ENCODE data around the gene ZC3H18.

The ZC3H18 gene

DNA sequence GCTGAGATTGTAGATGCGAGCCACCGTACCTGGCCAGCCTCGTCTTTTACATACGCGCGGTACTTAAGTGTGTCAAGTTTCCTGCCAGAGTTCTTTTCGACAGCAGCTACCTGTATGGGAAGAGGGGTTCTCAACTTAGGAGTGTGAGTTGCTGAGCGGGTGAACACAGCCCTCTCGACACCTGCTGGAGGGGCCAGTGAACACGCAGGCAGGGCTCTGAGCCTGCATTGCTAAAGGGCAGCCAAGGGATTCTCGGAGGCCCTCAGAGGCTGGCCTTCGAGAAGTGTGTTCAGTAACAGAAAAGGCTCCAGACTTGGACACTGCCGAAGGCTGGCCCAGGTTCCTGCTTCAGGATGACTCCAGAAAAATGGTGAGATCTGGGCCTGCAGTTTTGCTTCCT, 6.1 kb downstream of the ZC3H18 start:
- no peak overlapping the region for H3K27ac ChIP-seq
- DNase-seq (ENCODE audit: low read depth, low spot score): no peak

DNA sequence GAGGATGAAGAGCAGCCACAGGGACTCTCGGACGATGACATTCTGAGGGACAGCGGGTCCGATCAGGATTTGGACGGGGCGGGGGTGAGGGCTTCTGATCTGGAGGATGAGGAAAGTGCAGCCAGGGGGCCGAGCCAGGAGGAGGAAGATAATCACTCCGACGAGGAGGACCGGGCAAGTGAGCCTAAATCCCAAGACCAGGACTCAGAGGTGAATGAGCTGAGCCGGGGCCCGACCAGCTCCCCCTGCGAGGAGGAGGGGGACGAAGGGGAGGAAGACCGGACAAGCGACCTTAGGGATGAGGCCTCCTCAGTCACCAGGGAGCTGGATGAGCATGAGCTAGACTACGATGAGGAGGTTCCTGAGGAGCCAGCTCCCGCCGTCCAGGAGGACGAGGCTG, 7.0 kb downstream of the ZC3H18 start:
- no peak for DNase-seq (ENCODE audit: low read depth, low spot score)
- no peak overlapping the region for H3K27ac ChIP-seq

DNA sequence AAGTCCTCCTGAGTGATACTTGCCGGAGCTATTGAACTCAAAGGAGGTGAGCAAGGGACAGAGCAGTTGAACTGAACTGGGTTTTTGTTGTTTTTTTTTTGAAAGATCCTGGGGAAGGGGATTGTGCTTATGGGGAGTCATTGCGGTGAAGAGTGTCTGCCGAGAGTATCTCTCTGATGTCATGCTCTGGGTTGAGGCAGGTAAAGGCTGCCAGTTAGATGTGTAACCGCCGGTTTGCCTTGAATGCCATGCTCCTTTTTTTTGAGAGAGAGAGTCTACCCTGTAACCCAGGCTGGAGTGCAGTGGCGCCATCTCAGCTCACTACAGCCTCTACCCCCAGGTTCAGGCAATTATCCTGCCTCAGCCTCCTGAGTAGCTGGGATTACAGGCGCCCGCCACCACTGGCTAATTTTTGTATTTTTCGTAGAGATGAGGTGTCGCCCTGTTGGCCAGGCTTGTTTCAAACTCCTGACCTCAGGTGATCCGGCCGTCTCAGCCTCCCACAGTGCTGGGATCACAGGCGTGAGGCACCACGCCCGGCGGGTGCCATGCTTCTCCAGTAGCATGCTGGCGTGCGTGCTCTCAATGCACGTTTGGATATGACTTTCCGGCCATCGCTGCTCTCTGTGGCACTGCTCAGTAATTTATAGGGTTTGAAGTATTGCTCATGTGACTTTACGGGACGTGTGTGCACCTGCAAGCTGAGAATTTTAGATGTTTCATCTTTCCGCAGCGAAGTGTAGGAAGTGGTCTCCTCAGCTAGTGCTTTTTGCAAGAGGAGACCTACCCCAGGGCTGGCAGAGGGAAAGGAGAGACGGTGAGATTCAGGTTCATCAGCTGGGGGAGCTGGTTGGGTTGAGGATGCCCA, 8.5 kb downstream of the ZC3H18 start:
- H3K27ac ChIP-seq: no peak overlapping the region
- no peak for DNase-seq (ENCODE audit: low read depth, low spot score)

DNA sequence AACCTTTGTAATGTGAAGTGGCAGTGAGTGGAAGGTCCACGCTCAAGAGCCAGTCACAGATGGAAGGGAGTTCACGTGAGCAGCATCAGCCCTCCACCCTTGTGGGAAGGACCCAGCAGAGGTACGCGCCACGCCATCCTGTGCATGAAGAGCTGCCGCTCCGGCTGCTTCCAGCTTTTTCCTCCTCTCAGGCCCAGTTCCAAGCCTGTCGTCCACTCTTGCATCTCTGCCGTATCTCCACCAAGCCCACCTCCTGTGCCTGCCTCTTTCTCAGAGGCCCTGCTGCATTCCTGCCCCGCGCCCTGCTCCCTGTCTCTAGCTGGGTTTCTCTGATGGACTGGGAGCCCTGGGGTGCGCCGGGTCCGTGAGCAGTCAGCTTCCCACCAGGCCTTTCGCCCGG, 10.2 kb downstream of the ZC3H18 start:
- no peak overlapping the region for H3K27ac ChIP-seq
- DNase-seq (ENCODE audit: low read depth, low spot score): no peak

DNA sequence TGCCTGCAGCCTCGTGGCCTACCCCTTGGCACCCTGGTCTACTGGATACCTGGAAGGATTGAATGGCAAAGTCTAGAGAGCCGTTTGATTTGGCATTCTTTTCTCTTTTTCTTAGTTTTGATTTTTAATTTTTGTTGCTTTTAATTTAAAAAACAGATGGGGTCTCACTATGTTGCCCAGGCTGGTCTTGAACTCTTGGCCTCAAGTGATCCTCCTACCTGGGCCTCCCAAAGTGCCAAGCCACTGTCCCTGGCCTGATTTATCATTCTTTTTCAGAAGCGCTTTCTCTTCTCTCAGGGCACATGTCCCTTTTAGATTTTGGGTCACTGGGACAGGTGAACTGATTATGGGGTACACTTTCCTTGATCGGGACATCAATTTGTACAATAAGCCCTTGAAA, 10.8 kb downstream of the ZC3H18 start:
- no peak overlapping the region for H3K27ac ChIP-seq
- DNase-seq (ENCODE audit: low read depth, low spot score): no peak

DNA sequence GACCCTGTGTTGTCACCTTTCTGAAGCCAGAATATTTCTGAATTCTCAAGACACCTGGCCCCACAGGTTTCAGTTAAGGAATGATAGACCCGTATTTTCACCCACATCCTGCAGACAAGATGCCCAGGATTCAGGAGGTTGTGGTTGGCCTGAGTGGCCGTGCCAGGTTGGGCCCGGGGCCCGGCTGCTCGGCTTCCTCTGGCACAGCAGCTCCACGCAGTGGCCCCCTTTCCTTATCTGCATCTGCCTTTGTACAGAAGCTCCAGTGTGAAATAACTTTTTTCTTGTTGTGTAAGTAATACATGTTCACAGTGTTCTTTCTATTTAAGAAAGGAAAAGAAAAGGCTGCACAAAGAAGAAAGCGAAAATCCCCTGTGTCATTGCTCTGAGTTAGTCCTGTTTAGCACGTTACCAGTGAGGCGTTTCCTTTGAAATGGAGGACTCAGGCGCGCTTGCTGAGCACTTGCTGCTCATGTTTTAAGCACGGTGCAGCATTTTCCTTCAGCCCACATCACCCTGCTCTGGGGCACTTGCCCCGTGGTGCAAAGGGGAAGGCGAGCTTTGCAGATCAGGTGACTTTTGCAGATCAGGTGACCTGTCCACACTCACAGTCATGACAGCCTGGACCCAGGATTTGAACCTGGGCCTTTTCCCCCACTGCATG, 12.8 kb downstream of the ZC3H18 start:
- no peak for DNase-seq (ENCODE audit: low read depth, low spot score)

DNA sequence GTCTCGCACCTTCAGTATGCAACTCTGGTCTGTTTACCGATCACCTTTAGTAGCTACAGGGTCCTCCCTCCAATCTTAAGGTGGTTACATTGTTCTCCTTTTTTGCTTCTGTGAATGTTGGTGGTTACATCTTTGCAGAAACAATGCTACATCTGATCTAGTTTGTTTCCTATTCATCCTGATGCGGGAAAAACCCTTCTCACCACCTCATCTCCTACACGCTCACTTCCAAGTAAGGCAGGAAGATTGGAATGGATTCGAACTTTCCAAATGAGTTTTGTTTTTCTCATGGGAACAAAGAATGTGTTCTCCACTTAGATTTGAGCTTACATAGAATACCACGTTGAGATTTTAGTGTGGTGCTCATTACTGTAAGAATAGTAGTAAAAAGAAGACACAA, 14.5 kb downstream of the ZC3H18 start:
- no peak for DNase-seq (ENCODE audit: low read depth, low spot score)
- no peak overlapping the region for H3K27ac ChIP-seq

More for the DNA sequence above, 12.8 kb downstream of the ZC3H18 start:
- no peak overlapping the region for H3K27ac ChIP-seq

DNA sequence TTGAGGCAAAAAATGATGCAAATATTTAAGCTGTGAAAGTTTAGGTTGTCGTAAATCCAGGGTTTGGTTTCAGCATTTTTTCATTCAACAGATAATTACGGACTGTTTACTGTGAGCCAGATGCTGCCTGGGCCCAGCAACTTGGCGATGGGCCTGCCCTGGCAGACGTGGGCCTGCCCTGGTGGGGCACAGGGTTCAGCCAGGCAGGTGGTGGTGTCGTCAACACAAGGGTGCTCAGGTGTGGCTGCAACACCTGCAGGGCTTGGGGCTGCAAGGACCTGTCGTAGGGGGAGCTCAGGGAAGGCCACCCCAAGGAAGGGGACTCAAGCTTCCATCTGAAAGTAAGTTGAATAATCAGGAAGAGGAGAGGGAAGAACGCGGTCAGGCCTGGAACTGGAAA, 15.1 kb downstream of the ZC3H18 start:
- DNase-seq (ENCODE audit: low read depth, low spot score): no peak
- no peak overlapping the region for H3K27ac ChIP-seq

DNA sequence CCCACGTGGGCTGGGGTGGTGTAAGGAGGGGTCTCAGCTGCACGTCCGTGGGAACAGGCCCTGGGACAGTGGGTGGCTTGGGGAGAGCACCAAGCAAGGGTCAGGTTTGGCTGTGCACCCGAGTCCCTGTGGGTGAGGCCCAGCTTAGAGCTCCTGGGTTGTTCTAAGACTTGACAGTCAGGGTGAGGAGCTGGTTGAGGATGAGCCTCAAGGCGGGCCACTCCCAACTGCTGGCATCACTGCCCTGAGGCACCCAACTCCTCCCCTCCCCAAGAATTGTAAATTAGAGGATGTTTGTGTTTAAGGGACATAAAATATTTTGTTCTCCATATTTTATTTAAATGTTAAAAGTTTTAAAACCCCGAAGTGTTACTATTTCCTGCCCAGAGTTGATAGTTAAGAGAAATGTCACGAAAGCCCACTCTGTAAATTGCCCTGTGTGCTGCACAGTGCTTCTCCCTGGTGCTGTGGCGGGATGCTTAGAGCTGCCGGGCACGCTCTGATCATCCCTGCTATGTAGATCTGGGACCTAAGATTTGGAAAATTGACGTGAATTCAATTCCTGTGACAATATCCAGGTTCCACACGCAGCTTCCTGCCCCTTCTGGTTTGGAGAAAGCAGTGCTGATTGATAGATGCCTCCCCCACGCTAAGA, 15.9 kb downstream of the ZC3H18 start:
- no peak overlapping the region for H3K27ac ChIP-seq
- DNase-seq (ENCODE audit: low read depth, low spot score): no peak

DNA sequence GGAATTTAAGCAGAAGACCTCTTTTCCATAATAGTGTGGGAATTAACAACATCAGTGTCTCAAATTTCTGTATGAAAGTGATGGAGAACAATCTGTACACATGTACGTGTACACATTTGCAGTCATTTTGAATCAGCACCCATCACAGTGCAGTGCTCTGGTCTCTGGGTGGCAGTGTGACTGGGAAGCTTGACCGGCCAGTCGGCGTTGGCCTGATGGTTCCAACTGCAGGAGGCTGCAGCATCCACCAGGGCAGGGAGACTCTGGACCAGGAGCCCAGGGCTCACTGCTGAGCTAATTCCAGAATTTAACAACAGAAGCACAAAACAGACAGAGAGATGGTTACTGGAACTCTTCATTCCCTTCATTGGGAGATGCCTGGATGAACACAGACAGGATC, 17.9 kb downstream of the ZC3H18 start:
- no peak overlapping the region for H3K27ac ChIP-seq

DNA sequence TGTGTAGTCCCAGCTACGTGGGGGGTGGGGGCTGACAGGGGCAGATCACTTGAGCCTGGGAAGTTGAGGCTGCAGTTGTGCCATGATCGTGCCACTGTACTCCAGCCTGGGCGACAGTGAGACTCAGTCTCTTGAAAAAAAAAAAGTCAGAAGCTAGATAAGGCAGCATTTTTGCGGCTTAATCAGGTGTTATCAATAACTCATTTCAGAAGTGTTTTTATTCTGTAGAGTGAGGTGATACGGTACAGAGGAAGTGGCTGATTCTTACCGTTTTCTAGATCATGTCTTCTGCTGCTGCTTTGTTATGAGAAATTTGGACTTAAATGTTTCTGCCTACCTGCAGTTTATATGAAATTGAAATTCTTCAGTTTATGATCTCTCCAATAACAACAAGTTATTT, 18.6 kb downstream of the ZC3H18 start:
- H3K27ac ChIP-seq: no peak overlapping the region
- no peak for DNase-seq (ENCODE audit: low read depth, low spot score)

More for the DNA sequence above, 17.9 kb downstream of the ZC3H18 start:
- DNase-seq (ENCODE audit: low read depth, low spot score): no peak

DNA sequence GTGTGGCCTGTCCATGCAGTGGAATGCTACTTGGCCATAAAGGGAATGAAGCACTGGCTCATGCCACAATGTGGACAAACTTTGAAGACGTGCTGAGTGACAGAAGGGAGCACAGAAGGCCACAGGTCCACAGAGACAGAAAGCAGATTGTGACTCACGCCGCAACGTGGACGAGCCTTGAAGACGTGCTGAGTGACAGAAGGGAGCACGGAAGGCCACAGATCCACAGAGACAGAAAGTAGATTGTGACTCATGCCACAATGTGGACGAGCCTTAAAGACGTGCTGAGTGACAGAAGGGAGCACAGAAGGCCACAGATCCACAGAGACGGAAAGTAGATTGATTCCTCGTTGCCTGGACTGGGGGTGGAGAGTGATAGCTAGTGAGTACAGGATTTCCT, 19.2 kb downstream of the ZC3H18 start:
- DNase-seq (ENCODE audit: low read depth, low spot score): no peak
- H3K27ac ChIP-seq: no peak overlapping the region

DNA sequence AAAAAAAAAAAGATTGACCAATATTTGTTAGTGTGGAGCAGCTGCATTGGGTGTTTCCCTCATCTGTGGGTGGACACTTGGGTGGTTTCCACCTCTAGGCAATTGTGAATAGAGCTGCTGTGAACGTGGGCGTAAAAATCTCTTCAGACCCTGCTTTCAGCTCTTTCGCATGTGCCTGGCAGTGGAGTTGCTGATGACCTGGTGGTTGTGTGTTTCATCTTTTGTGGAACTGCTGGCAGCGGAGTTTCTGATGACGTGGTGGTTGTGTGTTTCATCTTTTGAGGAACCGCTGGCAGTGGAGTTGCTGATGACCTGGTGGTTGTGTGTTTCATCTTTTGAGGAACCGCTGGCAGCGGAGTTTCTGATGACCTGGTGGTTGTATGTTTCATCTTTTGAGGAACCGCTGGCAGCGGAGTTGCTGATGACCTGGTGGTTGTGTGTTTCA, 21.4 kb downstream of the ZC3H18 start:
- no peak for DNase-seq (ENCODE audit: low read depth, low spot score)
- H3K27ac ChIP-seq: no peak overlapping the region

DNA sequence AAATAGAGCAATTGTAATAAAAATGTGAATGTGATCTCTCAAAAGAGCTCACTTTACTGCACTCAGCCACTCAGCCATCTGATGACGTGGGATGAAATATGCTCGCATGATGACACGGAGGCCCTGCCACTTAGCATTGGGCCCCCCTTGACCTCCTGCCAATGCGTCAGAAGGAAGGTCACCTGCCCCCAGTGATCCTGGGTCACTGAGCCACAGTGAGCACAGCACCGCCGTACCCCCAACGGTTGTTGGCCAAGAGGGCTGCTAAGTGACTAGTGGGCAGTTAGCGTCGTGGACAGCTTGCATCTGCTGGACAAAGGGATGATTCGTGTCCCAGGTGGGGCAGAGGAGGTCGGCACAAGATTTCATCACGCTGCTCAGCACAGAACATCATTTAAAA, 22.9 kb downstream of the ZC3H18 start:
- H3K27ac ChIP-seq: no peak overlapping the region
- no peak for DNase-seq (ENCODE audit: low read depth, low spot score)

DNA sequence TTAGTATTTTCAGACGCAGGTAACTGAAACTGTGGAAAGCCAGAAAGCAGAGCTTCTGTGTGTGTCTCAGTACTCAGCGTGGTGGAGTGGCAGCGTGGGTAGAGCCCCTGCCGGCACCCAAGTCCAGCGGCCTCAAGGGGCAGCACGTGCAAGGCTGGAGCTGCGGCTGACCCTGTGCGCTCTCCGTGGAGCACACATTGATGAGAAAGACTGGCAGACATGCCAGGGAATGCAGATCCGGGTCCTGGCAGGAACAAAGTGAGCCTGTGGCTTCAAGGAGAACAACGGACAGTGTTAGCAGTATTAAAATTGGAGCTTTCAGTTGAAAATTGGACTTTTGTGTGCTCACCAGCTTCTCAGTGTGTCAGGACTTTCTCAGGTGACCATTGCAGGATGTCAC, 23.3 kb downstream of the ZC3H18 start:
- DNase-seq (ENCODE audit: low read depth, low spot score): no peak
- H3K27ac ChIP-seq: no peak overlapping the region

DNA sequence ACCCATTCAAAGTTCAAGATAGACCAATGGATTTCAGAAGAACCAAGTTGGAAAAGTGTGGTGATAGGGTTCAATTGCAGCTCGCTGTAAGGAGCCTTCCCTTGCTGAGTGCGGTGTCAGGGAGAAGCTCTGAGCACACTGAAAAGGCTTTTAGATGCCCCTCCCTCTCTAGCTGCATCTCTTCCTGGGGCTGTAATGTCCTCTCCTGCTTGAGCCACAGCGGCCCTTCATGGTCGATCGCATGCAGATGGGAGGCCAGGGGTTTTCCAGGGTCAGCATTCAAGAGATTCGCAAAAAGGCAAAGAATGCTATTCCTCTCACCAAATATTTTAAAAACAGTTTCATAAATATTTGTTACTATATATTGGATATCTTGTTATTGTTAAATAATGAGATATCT, 23.7 kb downstream of the ZC3H18 start:
- no peak overlapping the region for H3K27ac ChIP-seq
- no peak for DNase-seq (ENCODE audit: low read depth, low spot score)

DNA sequence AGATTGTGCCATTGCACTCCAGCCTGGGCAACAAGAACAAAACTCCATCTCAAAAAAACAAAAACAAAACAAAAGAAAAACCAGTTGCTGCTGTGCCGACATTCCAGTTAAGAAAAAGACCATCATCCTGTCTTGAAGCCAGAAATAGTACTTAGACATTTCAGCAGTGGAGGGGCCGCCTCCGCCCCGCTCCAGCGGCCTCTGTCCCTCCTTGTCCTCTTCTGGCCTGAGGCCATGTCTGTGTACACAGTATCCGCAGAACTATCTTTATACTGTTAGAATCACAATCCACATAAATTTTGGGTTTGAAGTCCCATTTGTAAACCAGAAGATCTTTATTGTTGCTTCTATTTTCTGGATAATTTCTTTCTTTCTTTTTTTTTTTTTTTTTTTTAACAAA, 24.9 kb downstream of the ZC3H18 start:
- no peak overlapping the region for H3K27ac ChIP-seq
- DNase-seq (ENCODE audit: low read depth, low spot score): no peak

DNA sequence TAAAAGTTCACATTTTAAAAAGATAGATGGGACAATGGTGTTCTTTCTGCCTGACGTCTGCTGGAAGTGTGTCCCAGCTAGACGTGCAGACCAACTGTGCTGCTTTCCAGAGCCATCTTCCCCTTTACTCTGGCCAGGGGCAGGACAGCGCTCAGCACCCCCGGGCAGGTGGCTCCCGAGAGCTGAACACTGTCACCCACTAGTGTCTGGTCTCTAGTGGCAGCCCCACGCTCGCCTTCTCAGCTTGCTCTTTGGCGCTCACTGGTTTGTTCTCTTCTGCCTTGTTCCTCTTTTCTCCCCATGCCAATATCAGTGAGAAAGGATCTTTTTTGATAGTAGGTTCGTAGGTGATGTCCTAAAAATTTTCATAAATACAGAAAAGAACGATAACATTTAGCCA, 25.7 kb downstream of the ZC3H18 start:
- no peak overlapping the region for H3K27ac ChIP-seq
- no peak for DNase-seq (ENCODE audit: low read depth, low spot score)

DNA sequence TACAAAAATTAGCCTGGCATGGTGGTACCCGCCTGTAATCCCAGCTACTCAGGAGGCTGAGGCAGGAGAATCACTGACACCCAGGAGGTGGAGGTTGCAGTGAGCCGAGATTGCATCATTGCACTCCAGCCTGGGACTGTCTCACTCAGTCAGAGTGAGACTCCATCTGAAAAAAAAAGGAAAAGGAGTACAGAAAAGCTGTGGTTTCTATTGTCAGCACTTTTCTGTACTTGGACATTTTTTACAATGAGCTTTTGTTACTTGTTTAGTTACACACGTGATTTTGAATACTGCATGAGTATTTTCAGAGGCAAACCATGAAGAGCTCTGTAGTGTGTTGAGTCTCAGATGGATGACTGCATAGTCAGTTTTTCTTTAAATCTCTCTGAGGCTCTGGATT, 26.3 kb downstream of the ZC3H18 start:
- DNase-seq (ENCODE audit: low read depth, low spot score): no peak
- H3K27ac ChIP-seq: no peak overlapping the region

DNA sequence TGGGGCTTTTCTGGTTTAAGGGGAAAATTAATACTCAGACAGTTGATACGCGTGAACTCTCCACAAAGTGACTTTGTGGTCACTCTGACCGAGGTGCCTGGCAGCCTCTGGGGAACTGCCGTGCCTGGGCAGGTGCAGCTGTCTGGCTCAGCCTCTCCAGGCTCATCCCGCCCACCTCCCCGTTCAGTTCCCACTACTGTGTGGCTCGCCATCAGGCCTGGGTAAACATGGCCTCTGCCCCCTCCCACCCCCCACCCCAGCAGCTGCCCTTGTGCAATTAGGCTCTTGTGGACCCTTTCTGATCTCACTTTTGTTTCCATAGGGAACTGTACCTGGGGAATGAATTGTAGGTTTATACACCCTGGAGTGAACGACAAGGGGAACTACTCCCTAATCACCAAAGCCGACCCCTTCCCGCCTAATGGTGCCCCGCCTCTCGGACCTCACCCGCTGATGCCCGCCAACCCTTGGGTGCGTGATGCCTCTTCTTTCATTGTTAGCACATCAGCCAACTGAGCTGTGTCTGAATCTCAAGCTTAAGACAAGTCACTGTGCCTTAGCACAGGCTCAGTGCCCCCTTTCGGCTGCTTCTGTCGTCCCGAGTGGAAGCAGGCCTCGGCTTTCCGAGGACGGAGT, 27.8 kb downstream of the ZC3H18 start:
- H3K27ac ChIP-seq: no peak overlapping the region
- DNase-seq (ENCODE audit: low read depth, low spot score): no peak
